ENCODE data around the gene ANKRD23. TPM values are rescaled to one million over a fixed set of nuclear protein-coding genes. Genes with fewer than 3 reads are reported as not detected.
"Not testable (repeated sequence)": the region's sequence is repeated elsewhere in the genome, so short reads cannot be mapped to it uniquely, and the experiment has no call there.

The ANKRD23 gene
- 1 to 10 TPM; 2.9 to 6.3 (median 4.6) TPM for total RNA-seq

- Mint-ChIP-seq H3K4me1 (ENCODE audit: low read depth) (peaks cover 8% of the 10 kb centered on the region), H3K4me3 (no peak within 1 kb of the TSS), H3K36me3 (ENCODE audit: insufficient read depth) (peaks cover 5% of the 10 kb centered on the region), H3K27me3 (ENCODE audit: low read depth) (no peaks in the 10 kb centered on the region), H3K9me3 (no peaks in the 10 kb centered on the region)
- DNase-seq (no peak), ATAC-seq (no peak)
Observed at GRCh38 chr2:96843538-96844268, at the start of gene ANKRD23. Gene ANKRD23, minus strand, starts transcription at chr2:96844021. Its CDS starts 29 bp downstream, at chr2:96843992.

GRCh38 chr2:96891591-96892333 is 47.9 kb upstream of the ANKRD23 start:
- peak; percentile 29 to 31 for ATAC-seq
- Mint-ChIP-seq H3K4me3 (no peak overlapping the region), H3K9me3 (no peaks in the 10 kb centered on the region), H3K27me3 (ENCODE audit: low read depth) (no peaks in the 10 kb centered on the region), H3K36me3 (ENCODE audit: insufficient read depth) (no peaks in the 10 kb centered on the region), H3K4me1 (ENCODE audit: low read depth) (peaks cover 68% of the 10 kb centered on the region)
- DNase-seq: no peak

- Mint-ChIP-seq H3K36me3 (ENCODE audit: insufficient read depth) (no peaks in the 10 kb centered on the region), H3K4me3 (no peak overlapping the region), H3K27me3 (ENCODE audit: low read depth) (no peaks in the 10 kb centered on the region), H3K4me1 (ENCODE audit: low read depth) (peaks cover 61% of the 10 kb centered on the region), H3K9me3 (no peaks in the 10 kb centered on the region)
- DNase-seq: no peak
- no peak for ATAC-seq
Observed at GRCh38 chr2:96890726-96891385, 47.0 kb upstream of the ANKRD23 start.

GRCh38 chr2:96890252-96890651 is 46.4 kb upstream of the ANKRD23 start:
- H3K36me3 Mint-ChIP-seq (ENCODE audit: insufficient read depth): no peaks in the 10 kb centered on the region
- H3K4me1 Mint-ChIP-seq (ENCODE audit: low read depth): peaks cover 56% of the 10 kb centered on the region
- H3K9me3 Mint-ChIP-seq: no peaks in the 10 kb centered on the region
- no peak for DNase-seq
- no peak overlapping the region for H3K4me3 Mint-ChIP-seq
- no peak for ATAC-seq
- no peaks in the 10 kb centered on the region for H3K27me3 Mint-ChIP-seq (ENCODE audit: low read depth)

- H3K4me1 Mint-ChIP-seq (ENCODE audit: low read depth): peaks cover 51% of the 10 kb centered on the region
- not testable (repeated sequence) for H3K27me3 Mint-ChIP-seq (ENCODE audit: low read depth); DNase-seq; H3K4me3 Mint-ChIP-seq; ATAC-seq; H3K9me3 Mint-ChIP-seq; H3K36me3 Mint-ChIP-seq (ENCODE audit: insufficient read depth)
Observed at GRCh38 chr2:96889502-96889901, 45.7 kb upstream of the ANKRD23 start.

GRCh38 chr2:96888072-96889011 is 44.5 kb upstream of the ANKRD23 start:
- Mint-ChIP-seq H3K27me3 (ENCODE audit: low read depth) (no peaks in the 10 kb centered on the region), H3K4me1 (ENCODE audit: low read depth) (peaks cover 49% of the 10 kb centered on the region), H3K9me3 (no peaks in the 10 kb centered on the region), H3K36me3 (ENCODE audit: insufficient read depth) (no peaks in the 10 kb centered on the region), H3K4me3 (no peak overlapping the region)
- no peak for DNase-seq
- ATAC-seq: no peak

- Mint-ChIP-seq H3K4me1 (ENCODE audit: low read depth) (peaks cover 42% of the 10 kb centered on the region), H3K36me3 (ENCODE audit: insufficient read depth) (no peaks in the 10 kb centered on the region), H3K4me3 (no peak overlapping the region), H3K27me3 (ENCODE audit: low read depth) (no peaks in the 10 kb centered on the region), H3K9me3 (no peaks in the 10 kb centered on the region)
- no peak for DNase-seq
- no peak for ATAC-seq
Observed at GRCh38 chr2:96887493-96888012, 43.7 kb upstream of the ANKRD23 start.

GRCh38 chr2:96885432-96886347 is 41.9 kb upstream of the ANKRD23 start:
- no peak overlapping the region for H3K4me3 Mint-ChIP-seq
- peaks cover 24% of the 10 kb centered on the region for H3K4me1 Mint-ChIP-seq (ENCODE audit: low read depth)
- ATAC-seq: no peak
- no peaks in the 10 kb centered on the region for H3K36me3 Mint-ChIP-seq (ENCODE audit: insufficient read depth)
- no peak for DNase-seq
- no peaks in the 10 kb centered on the region for H3K27me3 Mint-ChIP-seq (ENCODE audit: low read depth)
- H3K9me3 Mint-ChIP-seq: no peaks in the 10 kb centered on the region

GRCh38 chr2:96884299-96885094 is 40.7 kb upstream of the ANKRD23 start:
- Mint-ChIP-seq H3K4me3 (no peak overlapping the region), H3K36me3 (ENCODE audit: insufficient read depth) (no peaks in the 10 kb centered on the region), H3K4me1 (ENCODE audit: low read depth) (peaks cover 18% of the 10 kb centered on the region), H3K9me3 (no peaks in the 10 kb centered on the region), H3K27me3 (ENCODE audit: low read depth) (no peaks in the 10 kb centered on the region)
- DNase-seq (no peak), ATAC-seq (no peak)

- no peak for ATAC-seq
- Mint-ChIP-seq H3K27me3 (ENCODE audit: low read depth) (no peaks in the 10 kb centered on the region), H3K4me1 (ENCODE audit: low read depth) (peaks cover 10% of the 10 kb centered on the region), H3K4me3 (no peak overlapping the region), H3K9me3 (no peaks in the 10 kb centered on the region), H3K36me3 (ENCODE audit: insufficient read depth) (no peaks in the 10 kb centered on the region)
- DNase-seq: no peak
Observed at GRCh38 chr2:96883306-96883705, 39.5 kb upstream of the ANKRD23 start.

- no peak overlapping the region for H3K4me3 Mint-ChIP-seq
- H3K9me3 Mint-ChIP-seq: no peaks in the 10 kb centered on the region
- no peaks in the 10 kb centered on the region for H3K36me3 Mint-ChIP-seq (ENCODE audit: insufficient read depth)
- DNase-seq (no peak), ATAC-seq (no peak)
- no peaks in the 10 kb centered on the region for H3K27me3 Mint-ChIP-seq (ENCODE audit: low read depth)
- H3K4me1 Mint-ChIP-seq (ENCODE audit: low read depth): peaks cover 6% of the 10 kb centered on the region
Observed at GRCh38 chr2:96882906-96883305, 39.1 kb upstream of the ANKRD23 start.

GRCh38 chr2:96882230-96882629 is 38.4 kb upstream of the ANKRD23 start:
- no peak for ATAC-seq
- Mint-ChIP-seq H3K36me3 (ENCODE audit: insufficient read depth) (no peaks in the 10 kb centered on the region), H3K9me3 (no peaks in the 10 kb centered on the region), H3K4me1 (ENCODE audit: low read depth) (peaks cover 1% of the 10 kb centered on the region), H3K27me3 (ENCODE audit: low read depth) (no peaks in the 10 kb centered on the region), H3K4me3 (no peak overlapping the region)
- DNase-seq: no peak

Data from activated T-cell treated with anti-CD3 and anti-CD28 coated beads, Interleukin-2, amount 50 U/mL, for 4 hours (primary cell).